ENCODE measurements around the gene SEBOX.
A peak's percentile ranks its signal among the peaks of the same experiment; 100 is the strongest.

Gene SEBOX

DNA sequence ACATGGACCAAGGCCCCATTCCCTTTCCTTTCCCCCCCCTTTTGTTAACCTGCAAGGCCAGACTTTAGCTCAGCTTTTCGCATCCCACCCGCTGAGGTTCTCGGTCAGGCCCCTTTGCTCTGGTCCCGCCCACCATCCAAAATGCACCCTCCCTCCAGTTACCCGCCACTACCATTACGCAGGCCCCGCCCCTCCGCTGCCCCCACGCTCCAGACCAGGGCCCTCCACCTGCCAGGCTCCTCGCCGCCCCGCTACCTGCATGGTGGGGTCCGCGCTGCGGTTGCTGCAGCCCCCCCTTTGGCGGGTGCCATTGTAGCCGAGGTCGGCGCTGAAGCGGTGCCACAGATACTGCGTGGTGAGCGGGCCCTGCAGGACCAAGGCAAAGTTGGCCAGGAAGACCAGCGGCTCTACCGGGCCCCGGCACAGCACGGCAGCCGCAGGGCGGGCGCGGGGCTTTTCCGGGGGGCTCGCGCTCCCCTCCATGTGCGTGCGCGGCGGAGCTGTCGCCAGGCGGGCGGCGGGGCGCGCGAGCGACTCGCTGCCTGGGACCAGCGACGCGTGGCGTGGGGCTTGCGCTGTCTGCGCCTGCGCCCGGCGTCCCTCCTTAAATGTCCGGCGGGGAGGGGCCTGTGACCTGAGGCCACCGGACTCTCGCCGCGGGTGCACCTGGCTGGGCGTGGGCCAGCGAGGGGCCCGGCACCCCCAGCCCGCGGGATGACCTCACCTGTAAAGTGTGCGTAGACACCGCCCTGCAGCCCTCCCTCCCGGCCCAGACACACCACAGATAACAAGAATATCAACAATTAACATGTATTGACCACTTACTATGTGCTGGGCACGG lies 40.9 kb upstream of the SEBOX start, which contains the start of gene SLC46A1:
SLC46A1 (minus strand) TSS at position 581 of the 841 bp plus-strand sequence; CDS start at position 483, 98 bp downstream.
- no peak for TF ChIP-seq CTCF (IDR thresholded peaks at IDR 0.05; ENCODE audit: extremely low read depth, insufficient read depth, missing control alignments)
- peak; percentile 90 for DNase-seq (ENCODE audit: low spot score)

DNA sequence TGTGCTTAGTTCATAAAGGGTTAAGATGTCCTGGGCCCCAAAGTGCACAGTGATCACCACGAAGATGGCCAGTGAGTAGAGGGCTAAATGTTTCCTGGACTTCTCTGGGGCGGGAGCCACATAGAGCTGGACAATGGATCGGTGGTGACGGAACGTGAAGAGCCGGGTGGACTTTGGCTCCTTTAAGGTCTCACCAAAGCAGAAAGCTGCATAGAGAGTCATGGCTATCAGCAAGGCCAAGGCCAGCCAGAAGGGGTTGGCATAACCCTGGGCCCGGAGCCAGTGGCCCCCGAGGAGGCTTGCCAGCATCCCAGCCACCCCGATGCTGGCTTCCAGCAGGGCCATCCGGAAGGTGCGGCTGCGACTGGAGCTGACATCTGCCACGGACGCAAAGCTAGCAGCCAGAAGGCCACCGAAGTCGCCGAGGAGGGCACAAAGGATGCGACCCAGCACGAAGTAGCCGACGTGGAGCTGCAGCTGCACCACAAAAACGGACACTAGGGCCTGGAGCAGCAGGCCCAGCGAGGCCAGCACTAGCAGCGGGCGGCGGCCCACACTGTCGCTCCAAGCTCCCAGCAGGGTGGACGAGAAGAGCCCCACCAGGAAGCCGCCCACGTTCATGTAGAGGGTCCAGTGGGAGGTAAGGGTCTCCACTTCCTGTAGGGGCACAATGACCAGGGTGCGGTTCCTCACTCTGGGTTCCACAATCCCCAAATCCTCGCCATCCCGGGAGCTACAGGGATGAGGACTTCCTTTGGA lies 40.0 kb upstream of the SEBOX start:
- in situ Hi-C loops (cut with MboI; ENCODE audit: low pct_unique_long_range_greater_than_20kb, low sequenced_read_pairs, unreplicated experiment): no loop called here
- no peak for TF ChIP-seq CTCF (IDR thresholded peaks at IDR 0.05; ENCODE audit: extremely low read depth, insufficient read depth, missing control alignments)
- DNase-seq (ENCODE audit: low spot score): no peak

More for the DNA sequence above, 40.9 kb upstream of the SEBOX start, which contains the start of gene SLC46A1:
- in situ Hi-C loops (cut with MboI; ENCODE audit: low pct_unique_long_range_greater_than_20kb, low sequenced_read_pairs, unreplicated experiment): no loop called here

DNA sequence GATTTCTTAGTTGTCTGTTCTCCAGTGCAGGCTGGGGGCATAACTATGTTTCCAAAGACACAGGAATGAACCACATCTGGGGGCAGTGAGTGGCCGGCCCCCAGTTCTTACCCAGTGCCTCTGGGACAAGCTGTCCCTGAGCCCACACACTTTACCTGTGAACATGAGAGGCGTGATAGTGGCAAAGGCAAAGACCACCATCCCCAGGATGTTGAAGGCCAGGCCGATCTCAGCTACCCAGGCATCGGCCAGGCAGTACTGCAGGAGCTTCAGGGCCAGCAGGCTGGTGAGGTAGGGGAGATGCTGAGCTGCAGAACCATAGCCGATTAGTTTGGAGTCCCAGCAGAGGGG lies 39.4 kb upstream of the SEBOX start:
- in situ Hi-C loops (cut with MboI; ENCODE audit: low pct_unique_long_range_greater_than_20kb, low sequenced_read_pairs, unreplicated experiment): no loop called here
- no peak for TF ChIP-seq CTCF (IDR thresholded peaks at IDR 0.05; ENCODE audit: extremely low read depth, insufficient read depth, missing control alignments)
- DNase-seq (ENCODE audit: low spot score): no peak

GRCh38 chr17:28404007-28404406 lies 39.0 kb upstream of the SEBOX start:
- no peak for TF ChIP-seq CTCF (IDR thresholded peaks at IDR 0.05; ENCODE audit: extremely low read depth, insufficient read depth, missing control alignments)
- in situ Hi-C loops (cut with MboI; ENCODE audit: low pct_unique_long_range_greater_than_20kb, low sequenced_read_pairs, unreplicated experiment): no loop called here
- DNase-seq (ENCODE audit: low spot score): no peak

GRCh38 chr17:28402844-28403243 lies 37.8 kb upstream of the SEBOX start:
- no peak for DNase-seq (ENCODE audit: low spot score)
- in situ Hi-C loops (cut with MboI; ENCODE audit: low pct_unique_long_range_greater_than_20kb, low sequenced_read_pairs, unreplicated experiment): no loop called here
- TF ChIP-seq CTCF (IDR thresholded peaks at IDR 0.05; ENCODE audit: extremely low read depth, insufficient read depth, missing control alignments): no peak

DNA sequence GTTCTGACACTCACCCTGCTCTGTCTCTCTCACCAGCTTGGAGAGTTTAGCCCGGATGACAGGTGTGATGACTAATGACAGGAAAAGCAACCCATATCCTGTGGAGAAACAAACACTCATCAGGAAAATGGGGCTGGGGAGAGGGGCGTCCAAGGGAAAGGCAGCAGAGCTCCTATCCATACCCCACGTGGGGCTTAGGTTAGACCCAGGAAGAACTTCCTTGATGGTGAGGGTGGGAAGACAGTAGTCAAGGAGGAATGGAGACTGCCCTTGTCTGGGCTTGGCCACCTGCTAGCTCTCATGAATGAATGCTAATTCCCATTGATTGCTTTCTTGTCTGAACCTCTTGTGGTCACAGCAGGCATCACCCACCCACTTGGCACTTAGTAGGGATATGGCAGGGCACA lies 37.2 kb upstream of the SEBOX start:
- no peak for TF ChIP-seq CTCF (IDR thresholded peaks at IDR 0.05; ENCODE audit: extremely low read depth, insufficient read depth, missing control alignments)
- in situ Hi-C loops (cut with MboI; ENCODE audit: low pct_unique_long_range_greater_than_20kb, low sequenced_read_pairs, unreplicated experiment): no loop called here
- no peak for DNase-seq (ENCODE audit: low spot score)
